ENCODE data around the gene TAS2R31.

TAS2R31 gene

GRCh38 chr12:11007608-11008007, 23.6 kb downstream of the TAS2R31 start:
- DNase-seq (ENCODE audit: low spot score) = no peak
- FAIRE-seq = no peak

- no peak for FAIRE-seq
Measured at GRCh38 chr12:10998204-10998603, 33.0 kb downstream of the TAS2R31 start, which contains the start of gene TAS2R20. TSS of gene TAS2R20 (minus strand) at chr12:10998304. CDS start at chr12:10997875, 429 bp downstream.

GRCh38 chr12:10994307-10994706, 36.9 kb downstream of the TAS2R31 start:
- FAIRE-seq (no peak), DNase-seq (ENCODE audit: low spot score) (no peak)

More at GRCh38 chr12:10998204-10998603, 33.0 kb downstream of the TAS2R31 start, which contains the start of gene TAS2R20:
- no peak for DNase-seq (ENCODE audit: low spot score)

GRCh38 chr12:10989107-10989506, 42.1 kb downstream of the TAS2R31 start:
- DNase-seq (ENCODE audit: low spot score) (no peak), FAIRE-seq (no peak)

- DNase-seq (ENCODE audit: low spot score) (no peak), FAIRE-seq (no peak)
Measured at GRCh38 chr12:10986812-10987211, 44.4 kb downstream of the TAS2R31 start, which contains the start of gene TAS2R50. TSS of gene TAS2R50 (minus strand) at chr12:10986912. CDS start at chr12:10986860, 52 bp downstream.

GRCh38 chr12:10982244-10982643, 49.0 kb downstream of the TAS2R31 start:
- DNase-seq (ENCODE audit: low spot score) = no peak
- FAIRE-seq = no peak

All from urothelium cell line (cell line).